Mucosa of gallbladder (tissue), 1 donor: ENCODE data around the gene ZFP69B. TPM values are rescaled to one million over a fixed set of nuclear protein-coding genes. Genes with fewer than 3 reads are reported as not detected.

ENCODE experiments used
- DNase-seq: peaks from one replicate; pipeline ENCODE4 v3.0.0-alpha.2; 2020; ENCODE audit warnings: low spot score
- total RNA-seq: library from RNA; stranded (reverse); gene quantifications from one replicate; pipeline ENCODE4 v1.2.1, GENCODE V29; 2021
- donor health status: DM: no; HTN: no; CAD: no.

Gene ZFP69B
- 1.8 TPM for total RNA-seq

- DNase-seq, result peak; percentile 91
These were observed at the start of gene ZFP69B for GRCh38 chr1:40449684-40450494. ZFP69B (plus strand) TSS chr1:40450476; CDS start chr1:40450962, 486 bp downstream.

- DNase-seq, result no peak
These were observed 48.6 kb upstream of the ZFP69B start for GRCh38 chr1:40401473-40402201.

- no peak for DNase-seq
These were observed 45.4 kb upstream of the ZFP69B start for GRCh38 chr1:40404670-40405462.

- DNase-seq, result no peak
These were observed 44.5 kb upstream of the ZFP69B start for GRCh38 chr1:40405812-40406211.

- DNase-seq, result no peak
These were observed 42.8 kb upstream of the ZFP69B start for GRCh38 chr1:40407453-40407852.

- DNase-seq, result no peak
These were observed 40.8 kb upstream of the ZFP69B start for GRCh38 chr1:40409467-40409866.

GRCh38 chr1:40411294-40411693 lies 39.0 kb upstream of the ZFP69B start:
- no peak for DNase-seq

- DNase-seq, result no peak
These were observed 38.4 kb upstream of the ZFP69B start for GRCh38 chr1:40411843-40412242.

- DNase-seq, result no peak
These were observed 36.6 kb upstream of the ZFP69B start for GRCh38 chr1:40413527-40414252.

GRCh38 chr1:40414331-40414730 lies 35.9 kb upstream of the ZFP69B start:
- DNase-seq, result no peak

- DNase-seq, result no peak
These were observed 33.6 kb upstream of the ZFP69B start for GRCh38 chr1:40416709-40417108.

GRCh38 chr1:40421431-40422384 lies 28.6 kb upstream of the ZFP69B start:
- no peak for DNase-seq

- no peak for DNase-seq
These were observed 27.5 kb upstream of the ZFP69B start for GRCh38 chr1:40422630-40423263.

GRCh38 chr1:40423264-40423642 lies 27.0 kb upstream of the ZFP69B start:
- DNase-seq, result no peak

GRCh38 chr1:40423951-40424618 lies 26.2 kb upstream of the ZFP69B start:
- no peak for DNase-seq

GRCh38 chr1:40425198-40425597 lies 25.1 kb upstream of the ZFP69B start:
- no peak for DNase-seq

- no peak for DNase-seq
These were observed 18.9 kb upstream of the ZFP69B start for GRCh38 chr1:40431385-40431784.

- DNase-seq, result no peak
These were observed 17.5 kb upstream of the ZFP69B start for GRCh38 chr1:40432644-40433390.

- DNase-seq, result no peak
These were observed 14.8 kb upstream of the ZFP69B start for GRCh38 chr1:40435471-40435870.
